ENCODE results near the gene ANKRD33. TPM values are rescaled to one million over a fixed set of nuclear protein-coding genes. Genes with fewer than 3 reads are reported as not detected.

ANKRD33 gene
- polyA plus RNA-seq, 1 of the 3 experiments (the other 2 are of a cell fraction) = not detected

- Histone ChIP-seq H3K27ac (ENCODE audit: low read depth in 2 of 2, low read length in 1 of 2) (no peak overlapping the region; a peak in 1 of 4 replicates), H3K4me2 (no peak overlapping the region), H3F3A (replicated peaks; ENCODE audit: insufficient read depth) (no peaks in the 10 kb centered on the region), H3K27me3 (ENCODE audit: insufficient read depth) (no peaks in the 10 kb centered on the region), H2AFZ (ENCODE audit: low read depth) (no peak overlapping the region), H3K9ac (no peak overlapping the region), H3K4me3 (ENCODE audit: low read depth in 2 of 2, low read length in 1 of 2) (no peak overlapping the region), H4K20me1 (ENCODE audit: insufficient read depth) (no peaks in the 10 kb centered on the region), H3K79me2 (ENCODE audit: insufficient read depth) (no peaks in the 10 kb centered on the region), H3K9me2 (no peaks in the 10 kb centered on the region), H3K36me3 (replicated peaks in 1 of 2; ENCODE audit: control insufficient read depth in 1 of 2, insufficient read depth in 2 of 2, low read length in 1 of 2) (no peaks in the 10 kb centered on the region), H3K4me1 (ENCODE audit: control insufficient read depth in 1 of 2, insufficient read depth in 2 of 2, low read depth in 1 of 2, low read length in 1 of 2) (peaks cover 0 to 21% of the 10 kb centered on the region in 2 experiments; a peak in 2 of 4 replicates), H3K9me3 (no peaks in the 10 kb centered on the region)
- 88% methylated on average over 2 of the region's 2 CpGs for WGBS (ENCODE audit: low lambda C conversion rate)
- TF ChIP-seq CTCF (IDR thresholded peaks at IDR 0.05) (peak; percentile 36; the same call in 1 of the 2 replicates), RAD21 (IDR thresholded peaks at IDR 0.05; ENCODE audit: low read length) (peak; percentile 62), SMC3 (IDR thresholded peaks at IDR 0.05; ENCODE audit: low read depth, low read length) (peak; percentile 50), PBX3 (IDR thresholded peaks at IDR 0.05) (no peak)
- CTCF ChIA-PET = interaction anchor here (0.6 to 10.1 kb wide), 13 partner anchors 10 to 104 kb away, joined by 3 to 55 read pairs (median 5); no protein-coding TSS in a partner anchor
- POLR2A ChIA-PET = no interaction called here
- DNase-seq = no peak
Observed at GRCh38 chr12:51926718-51927117, 38.8 kb downstream of the ANKRD33 start.

- 18% methylated on average over 5 of the region's 5 CpGs for WGBS (ENCODE audit: low lambda C conversion rate)
- POLR2A ChIA-PET = interaction anchor here (0.6 to 1.4 kb wide), 3 partner anchors 9 to 1416 kb away, joined by 3 to 4 read pairs (median 3); no protein-coding TSS in a partner anchor
- Histone ChIP-seq H3K9ac (no peak overlapping the region), H3K9me2 (no peaks in the 10 kb centered on the region), H3K4me3 (ENCODE audit: low read depth in 2 of 2, low read length in 1 of 2) (no peak overlapping the region), H3K9me3 (no peaks in the 10 kb centered on the region), H3K4me2 (no peak overlapping the region), H3K36me3 (replicated peaks in 1 of 2; ENCODE audit: control insufficient read depth in 1 of 2, insufficient read depth in 2 of 2, low read length in 1 of 2) (no peaks in the 10 kb centered on the region), H3K27me3 (ENCODE audit: insufficient read depth) (no peaks in the 10 kb centered on the region; the same call in 1 of the 2 replicates), H4K20me1 (ENCODE audit: insufficient read depth) (no peaks in the 10 kb centered on the region), H3F3A (replicated peaks; ENCODE audit: insufficient read depth) (no peaks in the 10 kb centered on the region), H2AFZ (ENCODE audit: low read depth) (no peak overlapping the region), H3K27ac (ENCODE audit: low read depth in 2 of 2, low read length in 1 of 2) (peak overlapping the region in 1 of 2 experiments; percentile 93; a peak in 2 of 4 replicates), H3K4me1 (ENCODE audit: control insufficient read depth in 1 of 2, insufficient read depth in 2 of 2, low read depth in 1 of 2, low read length in 1 of 2) (peaks cover 0 to 18% of the 10 kb centered on the region in 2 experiments; a peak in 2 of 4 replicates), H3K79me2 (ENCODE audit: insufficient read depth) (no peaks in the 10 kb centered on the region)
- CTCF ChIA-PET = interaction anchor here (0.6 to 1.9 kb wide), 7 partner anchors 15 to 61 kb away, joined by 3 to 6 read pairs (median 4); no protein-coding TSS in a partner anchor
- peak in 1 of 2 experiments; percentile 64; a peak in 1 of 4 replicates for TF ChIP-seq EP300 (IDR thresholded peaks at IDR 0.05; ENCODE audit: borderline replicate concordance in 1 of 2, low read depth in 1 of 2, low read length in 1 of 2)
- TF ChIP-seq RFX5 (IDR thresholded peaks at IDR 0.05; ENCODE audit: low read length) = peak; percentile 52; the same call in 1 of the 2 replicates
- TF ChIP-seq MXI1 (IDR thresholded peaks at IDR 0.05; ENCODE audit: low read depth, low read length) = peak; percentile 38; the same call in 1 of the 2 replicates
- TF ChIP-seq RAD21 (IDR thresholded peaks at IDR 0.05; ENCODE audit: low read length) = peak; percentile 20; the same call in 1 of the 2 replicates
- no peak for TF ChIP-seq FOXM1 (IDR thresholded peaks at IDR 0.05; ENCODE audit: low read depth)
- TF ChIP-seq RCOR1 (IDR thresholded peaks at IDR 0.05; ENCODE audit: low read length) = 0 out of 2 replicates have a peak, but pooled peaks have one; percentile 18
- no peak for TF ChIP-seq GABPA (IDR thresholded peaks at IDR 0.05; ENCODE audit: low read depth)
- TF ChIP-seq GATA2 (CRISPR knock-in tag; IDR thresholded peaks at IDR 0.05) = peak; percentile 95
- no peak for TF ChIP-seq FOSL2 (IDR thresholded peaks at IDR 0.05; ENCODE audit: borderline replicate concordance, low read depth)
- TF ChIP-seq ZBTB33 (IDR thresholded peaks at IDR 0.05; ENCODE audit: borderline replicate concordance, low read depth) = no peak
- TF ChIP-seq, protein P1, sequence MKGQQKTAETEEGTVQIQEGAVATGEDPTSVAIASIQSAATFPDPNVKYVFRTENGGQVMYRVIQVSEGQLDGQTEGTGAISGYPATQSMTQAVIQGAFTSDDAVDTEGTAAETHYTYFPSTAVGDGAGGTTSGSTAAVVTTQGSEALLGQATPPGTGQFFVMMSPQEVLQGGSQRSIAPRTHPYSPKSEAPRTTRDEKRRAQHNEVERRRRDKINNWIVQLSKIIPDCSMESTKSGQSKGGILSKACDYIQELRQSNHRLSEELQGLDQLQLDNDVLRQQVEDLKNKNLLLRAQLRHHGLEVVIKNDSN (IDR thresholded peaks at IDR 0.05; ENCODE audit: borderline replicate concordance, low read depth) = no peak
- no peak for TF ChIP-seq SIN3A (IDR thresholded peaks at IDR 0.05; ENCODE audit: borderline replicate concordance, low read depth, low read length)
- no peak for TF ChIP-seq PBX3 (IDR thresholded peaks at IDR 0.05)
- TF ChIP-seq CHD2 (IDR thresholded peaks at IDR 0.05; ENCODE audit: low read length, partially characterized antibody) = peak; percentile 39
- peak; percentile 69 for DNase-seq
Observed at GRCh38 chr12:51932218-51933076, 44.5 kb downstream of the ANKRD33 start.

All from SK-N-SH (cell line).